ENCODE results near the gene FFAR4.
A peak's percentile ranks its signal among the peaks of the same experiment; 100 is the strongest.

Gene FFAR4

GRCh38 chr10:93584445-93584844 lies 18.0 kb downstream of the FFAR4 start:
- no peak overlapping the region for H3K27ac ChIP-seq
- no peak for TF ChIP-seq ZFX (IDR thresholded peaks at IDR 0.05; ENCODE audit: borderline replicate concordance)
- TF ChIP-seq, protein P1, sequence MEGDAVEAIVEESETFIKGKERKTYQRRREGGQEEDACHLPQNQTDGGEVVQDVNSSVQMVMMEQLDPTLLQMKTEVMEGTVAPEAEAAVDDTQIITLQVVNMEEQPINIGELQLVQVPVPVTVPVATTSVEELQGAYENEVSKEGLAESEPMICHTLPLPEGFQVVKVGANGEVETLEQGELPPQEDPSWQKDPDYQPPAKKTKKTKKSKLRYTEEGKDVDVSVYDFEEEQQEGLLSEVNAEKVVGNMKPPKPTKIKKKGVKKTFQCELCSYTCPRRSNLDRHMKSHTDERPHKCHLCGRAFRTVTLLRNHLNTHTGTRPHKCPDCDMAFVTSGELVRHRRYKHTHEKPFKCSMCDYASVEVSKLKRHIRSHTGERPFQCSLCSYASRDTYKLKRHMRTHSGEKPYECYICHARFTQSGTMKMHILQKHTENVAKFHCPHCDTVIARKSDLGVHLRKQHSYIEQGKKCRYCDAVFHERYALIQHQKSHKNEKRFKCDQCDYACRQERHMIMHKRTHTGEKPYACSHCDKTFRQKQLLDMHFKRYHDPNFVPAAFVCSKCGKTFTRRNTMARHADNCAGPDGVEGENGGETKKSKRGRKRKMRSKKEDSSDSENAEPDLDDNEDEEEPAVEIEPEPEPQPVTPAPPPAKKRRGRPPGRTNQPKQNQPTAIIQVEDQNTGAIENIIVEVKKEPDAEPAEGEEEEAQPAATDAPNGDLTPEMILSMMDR (IDR thresholded peaks at IDR 0.05): no peak

DNA sequence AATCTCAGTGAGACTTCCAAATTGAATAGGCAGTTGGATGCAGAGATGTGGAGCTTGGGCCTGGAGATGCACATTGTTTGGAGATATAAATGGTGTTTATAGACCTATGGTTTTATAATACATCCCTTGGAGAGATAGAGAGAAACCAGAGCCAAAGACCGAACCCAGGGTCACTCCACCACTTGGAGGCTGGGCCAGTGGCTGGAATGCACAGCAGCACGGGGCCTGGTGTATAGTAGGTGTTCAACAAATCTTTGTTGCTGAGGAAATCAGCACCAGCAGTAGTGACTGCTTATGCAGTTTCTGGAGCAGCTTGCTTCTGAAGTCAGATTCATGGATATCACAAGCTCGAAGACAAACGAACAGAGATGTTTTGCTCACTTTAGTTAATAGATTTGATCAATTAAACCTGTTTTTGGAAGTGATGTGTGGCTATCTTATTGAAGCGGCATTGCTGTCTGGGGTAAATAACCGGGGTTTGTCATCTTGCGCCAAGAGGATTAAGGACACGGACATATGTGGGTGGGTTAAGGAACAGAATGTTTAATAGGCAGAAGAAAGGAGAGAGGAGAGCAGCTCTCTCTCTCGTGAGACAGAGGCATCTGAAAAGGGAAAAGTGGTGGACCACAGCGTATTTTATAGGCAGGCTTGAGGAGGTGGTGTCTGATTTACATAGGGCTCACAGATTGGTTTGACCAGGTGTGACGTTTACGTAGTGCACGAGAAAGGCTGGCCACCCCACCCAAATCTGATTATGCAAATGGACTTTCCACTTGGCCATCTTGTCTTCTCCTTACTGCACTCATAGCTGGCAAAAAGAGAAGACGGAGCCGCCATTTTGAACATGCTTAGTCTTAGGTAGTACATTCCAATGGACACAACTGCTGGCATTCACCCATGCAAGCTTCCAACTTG lies 23.4 kb downstream of the FFAR4 start:
- peak overlapping the region; percentile 55 for H3K27ac ChIP-seq
- TF ChIP-seq, protein P1 (IDR thresholded peaks at IDR 0.05): no peak
- no peak for TF ChIP-seq ZFX (IDR thresholded peaks at IDR 0.05; ENCODE audit: borderline replicate concordance)

DNA sequence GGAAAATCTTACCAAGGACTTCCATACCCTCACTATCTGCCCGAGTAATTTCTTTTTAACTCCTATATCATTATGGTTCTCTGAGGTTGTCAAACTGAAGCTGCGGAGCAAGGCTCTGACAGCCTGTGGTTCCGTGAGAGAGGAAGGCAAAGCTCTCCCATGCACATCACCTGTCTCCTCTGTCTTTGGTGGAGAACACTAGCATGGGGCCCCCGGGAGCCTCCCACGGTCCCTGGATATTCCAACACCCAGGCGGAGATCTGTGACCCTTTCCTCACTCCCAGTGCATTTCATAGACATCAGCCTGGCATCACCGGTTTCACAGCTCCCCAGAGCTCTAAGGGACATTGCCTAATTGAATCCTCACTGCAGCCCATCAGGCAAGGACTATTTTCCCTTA lies 24.2 kb downstream of the FFAR4 start:
- H3K27ac ChIP-seq: peak overlapping the region; percentile 55
- no peak for TF ChIP-seq ZFX (IDR thresholded peaks at IDR 0.05; ENCODE audit: borderline replicate concordance)
- TF ChIP-seq, protein P1 (IDR thresholded peaks at IDR 0.05): no peak

- no peak overlapping the region for H3K27ac ChIP-seq
- no peak for TF ChIP-seq ZFX (IDR thresholded peaks at IDR 0.05; ENCODE audit: borderline replicate concordance)
- TF ChIP-seq, protein P1 (IDR thresholded peaks at IDR 0.05): no peak
Measured at GRCh38 chr10:93591065-93591808, 24.8 kb downstream of the FFAR4 start.

- TF ChIP-seq, protein P1 (IDR thresholded peaks at IDR 0.05): no peak
- no peak for TF ChIP-seq ZFX (IDR thresholded peaks at IDR 0.05; ENCODE audit: borderline replicate concordance)
- no peak overlapping the region for H3K27ac ChIP-seq
Measured at GRCh38 chr10:93593254-93593653, 26.8 kb downstream of the FFAR4 start.

DNA sequence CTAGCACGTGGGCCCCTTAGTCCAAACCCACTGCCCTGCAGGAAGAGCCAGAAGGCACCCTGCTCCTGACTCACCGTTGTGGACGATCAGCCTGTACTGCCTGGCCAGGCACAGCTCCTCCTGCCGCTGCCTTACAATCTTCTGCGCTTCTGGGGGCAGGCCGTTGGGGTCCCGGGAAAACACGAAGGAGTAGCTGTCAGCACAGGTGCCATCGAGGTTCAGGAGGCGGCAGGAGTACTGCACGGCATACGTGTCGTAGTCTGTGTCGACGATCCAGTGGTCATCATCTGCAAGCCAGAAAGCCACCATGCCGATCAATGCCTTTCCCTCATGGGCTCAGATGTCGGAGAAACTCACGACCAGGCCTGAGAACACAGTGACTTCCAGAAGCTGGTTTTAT lies 27.3 kb downstream of the FFAR4 start:
- no peak for TF ChIP-seq ZFX (IDR thresholded peaks at IDR 0.05; ENCODE audit: borderline replicate concordance)
- TF ChIP-seq, protein P1 (IDR thresholded peaks at IDR 0.05): no peak
- H3K27ac ChIP-seq: no peak overlapping the region

- H3K27ac ChIP-seq: no peak overlapping the region
- TF ChIP-seq ZFX (IDR thresholded peaks at IDR 0.05; ENCODE audit: borderline replicate concordance): no peak
- TF ChIP-seq, protein P1 (IDR thresholded peaks at IDR 0.05): no peak
Measured at GRCh38 chr10:93594518-93594917, 28.1 kb downstream of the FFAR4 start.

Measured in 22Rv1 (cell line).